Endothelial cell of umbilical vein (primary cell): ENCODE measurements around the gene DNAH10. TPM values are rescaled to one million over a fixed set of nuclear protein-coding genes. Genes with fewer than 3 reads are reported as not detected.
"Not testable (repeated sequence)": the region's sequence is repeated elsewhere in the genome, so short reads cannot be mapped to it uniquely, and the experiment has no call there.

ENCODE experiments used
- BruUV-seq: library from RNA; stranded (reverse); fragments of 400-500 nt; replicated peaks from 2 replicates; lab custom pipeline; 2021; lab: Mats Ljungman, UMichigan
- CTCF ChIA-PET: fragments of 300-600, 350-600 bp; sonication (Branson Sonifier 250); formaldehyde crosslinking; loops from one replicate; lab custom pipeline; 2021; ENCODE audit warnings: antibody characterized with exemption, inconsistent platforms; lab: Charles Lee
- POLR2A ChIA-PET: fragments of 300-600, 350-600 bp; sonication (Branson Sonifier 250); formaldehyde crosslinking; loops from one replicate; lab custom pipeline; 2021; ENCODE audit warnings: antibody characterized with exemption, inconsistent platforms; lab: Charles Lee
- DNase-seq: peaks from one replicate; pipeline ENCODE4 v3.0.0-alpha.2; 2011; ENCODE audit warnings: low read depth, low spot score
- FAIRE-seq: peaks from 2 replicates; lab custom pipeline; 2011; peaks lifted over from hg19 to GRCh38; lab: Jason Lieb, UNC
- H2AFZ ChIP-seq: 2 replicates; pipeline ENCODE4 v1.6.0; 2012; ENCODE audit warnings: low read depth, low read length, control low read depth, inconsistent platforms
- H3K27ac ChIP-seq: 2 replicates; pipeline ENCODE4 v1.5.1; 2011; ENCODE audit warnings: low read depth, mild to moderate bottlenecking, control low read depth, low read length, moderate library complexity; ENCODE audit not compliant: insufficient read depth
- H3K27me3 ChIP-seq, 2 experiments: 2 replicates each; pipeline versions ENCODE4 v1.6.0 to v1.6.1; 2011; ENCODE audit warnings: low read length in 2 of 2, mixed read lengths in 1 of 2; ENCODE audit not compliant: control insufficient read depth in 2 of 2, insufficient read depth in 2 of 2
- H3K36me3 ChIP-seq, 2 experiments: 2 replicates in 1 of 2; 3 replicates in 1 of 2; pipeline ENCODE4 v1.5.1; 2011; ENCODE audit warnings: low read length in 2 of 2, mild to moderate bottlenecking in 1 of 2, moderate library complexity in 1 of 2; ENCODE audit not compliant: control insufficient read depth in 2 of 2, insufficient read depth in 2 of 2; ENCODE audit errors: extremely low read depth in 1 of 2
- H3K4me1 ChIP-seq: 3 replicates; pipeline ENCODE4 v1.5.1; 2011; ENCODE audit warnings: mild to moderate bottlenecking, low read length; ENCODE audit not compliant: control insufficient read depth, insufficient read depth; ENCODE audit errors: extremely low read depth
- H3K4me2 ChIP-seq: 2 replicates; pipeline ENCODE4 v1.6.1; 2011; ENCODE audit warnings: low read length, control low read depth, mixed read lengths; ENCODE audit not compliant: insufficient read depth
- H3K4me3 ChIP-seq, 3 experiments: fragments of 200-600 bp in 1 of 3; sonication (generic), shearing (Covaris generic) in 1 of 3; replicated peaks in 1 of 3; 2 replicates each; pipeline ENCODE4 v1.5.1; 2011 to 2016; ENCODE audit warnings: control low read depth in 3 of 3, low read length in 3 of 3, mild to moderate bottlenecking in 2 of 3, inconsistent platforms in 1 of 3, low read depth in 1 of 3, moderate library complexity in 1 of 3; ENCODE audit not compliant: insufficient read depth in 1 of 3
- H3K79me2 ChIP-seq: 2 replicates; pipeline ENCODE4 v1.6.0; 2012; ENCODE audit warnings: low read length, inconsistent platforms; ENCODE audit not compliant: control insufficient read depth, insufficient read depth
- H3K9ac ChIP-seq: replicated peaks from 2 replicates; pipeline ENCODE3; 2011; ENCODE audit warnings: low read length, control low read depth; ENCODE audit not compliant: insufficient read depth; ENCODE audit errors: extremely low read depth
- H3K9me1 ChIP-seq: replicated peaks from 3 replicates; pipeline ENCODE4 v1.6.0; 2011; ENCODE audit warnings: mild to moderate bottlenecking, low read length; ENCODE audit not compliant: control insufficient read depth, insufficient read depth; ENCODE audit errors: extremely low read depth
- H3K9me3 ChIP-seq: replicated peaks from 2 replicates; pipeline ENCODE4 v1.5.1; 2012; ENCODE audit warnings: low read length, inconsistent platforms; ENCODE audit not compliant: control insufficient read depth, insufficient read depth
- H4K20me1 ChIP-seq: replicated peaks from 2 replicates; pipeline ENCODE3; 2011; ENCODE audit warnings: mild to moderate bottlenecking, low read length; ENCODE audit not compliant: control insufficient read depth, insufficient read depth; ENCODE audit errors: extremely low read depth
- EZH2 ChIP-seq: IDR thresholded peaks from 2 replicates; pipeline ENCODE4 v1.6.1; 2012; ENCODE audit warnings: borderline replicate concordance, low read depth, mild to moderate bottlenecking, moderate library complexity, low read length, inconsistent platforms; ENCODE audit not compliant: severe bottlenecking
- FOS ChIP-seq: IDR thresholded peaks from 2 replicates; pipeline ENCODE4 v1.6.1; 2011; ENCODE audit warnings: mild to moderate bottlenecking, low read length, moderate library complexity, borderline replicate concordance; ENCODE audit not compliant: insufficient read depth
- GATA2 ChIP-seq: IDR thresholded peaks from 2 replicates; pipeline ENCODE4 v1.7.0; 2011; ENCODE audit warnings: low read depth, mild to moderate bottlenecking, moderate library complexity, mixed read lengths, low read length; ENCODE audit not compliant: insufficient read length, insufficient read depth
- JUN ChIP-seq: IDR thresholded peaks from 2 replicates; pipeline ENCODE4 v1.6.1; 2011; ENCODE audit warnings: borderline replicate concordance, low read depth; ENCODE audit not compliant: insufficient read length, insufficient read depth
- MYC ChIP-seq: IDR thresholded peaks from one replicate; pipeline ENCODE4 v1.6.1; 2011; ENCODE audit warnings: mild to moderate bottlenecking, low read depth, low read length
- POLR2A ChIP-seq: IDR thresholded peaks from 2 replicates; pipeline ENCODE4 v1.6.1; 2012; ENCODE audit warnings: low read depth, mild to moderate bottlenecking, control low read depth, low read length
- POLR2AphosphoS5 ChIP-seq: IDR thresholded peaks from 2 replicates; pipeline ENCODE4 v1.6.1; 2012; ENCODE audit warnings: low read depth, mild to moderate bottlenecking, control low read depth, low read length, moderate library complexity; ENCODE audit not compliant: insufficient read depth
- dilution Hi-C: fragments of 300-500 bp; cut with MboI; formaldehyde crosslinking; loops from one replicate; pipeline ENCODE4 v1.15.0; 2019; ENCODE audit warnings: low sequenced_read_pairs; ENCODE audit not compliant: extremely low pct_ligation_motif_present
- intact Hi-C: fragments of 100-400 bp; cut with micrococcal nuclease; formaldehyde crosslinking; loops from one replicate; pipeline ENCODE4 v1.10.0; 2022
- polyA plus RNA-seq, 4 experiments: library from polyadenylated mRNA; depleted of rRNA in 3 of 4; stranded (reverse) in 3 of 4; unstranded in 1 of 4; fragments of >200 nt; gene quantifications; 2 replicates each; pipeline versions ENCODE4 v1.2.1 to v1.2.3, GENCODE V29; 2011 to 2012; ENCODE audit warnings: missing spikeins in 1 of 4
- total RNA-seq: library from RNA; stranded (reverse); gene quantifications from 2 replicates; pipeline ENCODE4 v1.2.3, GENCODE V29; 2021
- TF ChIP-seq, protein P1 (sequence below): IDR thresholded peaks from 2 replicates; pipeline ENCODE4 v1.6.1; 2011; ENCODE audit not compliant: insufficient read depth, insufficient read length
- TF ChIP-seq, protein P2 (sequence below), 2 donors: IDR thresholded peaks; 1 replicate in 1 of 2; 2 replicates in 1 of 2; pipeline ENCODE4 v1.5.1; 2011; ENCODE audit warnings: low read length in 2 of 2, mild to moderate bottlenecking in 2 of 2, moderate library complexity in 2 of 2, control low read depth in 1 of 2, inconsistent platforms in 1 of 2, low read depth in 1 of 2; ENCODE audit not compliant: insufficient read depth in 1 of 2; ENCODE audit errors: extremely low read depth in 1 of 2

Gene DNAH10
- total and polyA plus RNA-seq, 2 donors (not counting 3 experiments of a cell fraction or from before 2014, with no cell fraction given) = 0.04 to 0.31 TPM

DNA sequence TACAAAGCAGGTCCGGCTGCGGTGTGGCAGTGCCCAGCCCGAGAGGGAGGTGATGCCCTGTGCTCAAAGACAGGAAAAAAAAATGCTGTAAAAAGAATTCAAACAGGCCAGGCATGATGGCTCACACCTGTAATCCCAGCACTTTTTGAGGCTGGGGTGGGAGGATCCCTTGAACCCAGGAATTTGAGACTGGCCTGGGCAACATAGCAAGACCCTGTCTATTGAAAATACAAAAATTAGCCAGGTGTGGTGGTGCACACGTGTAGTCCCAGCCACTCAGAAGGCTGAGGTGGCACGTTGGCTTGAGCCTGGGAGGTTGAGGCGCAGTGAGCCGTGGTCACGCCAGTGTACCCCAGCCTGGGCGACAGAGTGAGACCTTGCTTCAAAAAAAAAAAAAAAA lies 26.4 kb downstream of the DNAH10 start:
- Histone ChIP-seq H3K36me3 (no peaks in the 10 kb centered on the region), H3K27me3 (no peaks in the 10 kb centered on the region), H3K9me3 (no peaks in the 10 kb centered on the region), H3K4me1 (no peaks in the 10 kb centered on the region), H3K9me1 (no peaks in the 10 kb centered on the region), H3K4me2 (no peak overlapping the region), H3K9ac (no peak overlapping the region), H3K27ac (no peak overlapping the region), H3K79me2 (no peaks in the 10 kb centered on the region), H4K20me1 (no peaks in the 10 kb centered on the region), H2AFZ (no peak overlapping the region), H3K4me3 (no peak overlapping the region)
- DNase-seq (no peak), FAIRE-seq (no peak)
- CTCF ChIA-PET = interaction anchor here (0.8 kb wide), 1 partner anchor 9 kb away, joined by 4 read pairs; no protein-coding TSS in a partner anchor
- POLR2A ChIA-PET = no interaction called here
- dilution Hi-C loops = no loop called here
- intact Hi-C loops = no loop called here
- TF ChIP-seq, protein P1, sequence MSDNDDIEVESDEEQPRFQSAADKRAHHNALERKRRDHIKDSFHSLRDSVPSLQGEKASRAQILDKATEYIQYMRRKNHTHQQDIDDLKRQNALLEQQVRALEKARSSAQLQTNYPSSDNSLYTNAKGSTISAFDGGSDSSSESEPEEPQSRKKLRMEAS = no peak
- no peak for TF ChIP-seq GATA2
- no peak for TF ChIP-seq FOS
- no peak for TF ChIP-seq POLR2AphosphoS5
- no peak for TF ChIP-seq JUN
- no peak for TF ChIP-seq MYC
- TF ChIP-seq, protein P2, sequence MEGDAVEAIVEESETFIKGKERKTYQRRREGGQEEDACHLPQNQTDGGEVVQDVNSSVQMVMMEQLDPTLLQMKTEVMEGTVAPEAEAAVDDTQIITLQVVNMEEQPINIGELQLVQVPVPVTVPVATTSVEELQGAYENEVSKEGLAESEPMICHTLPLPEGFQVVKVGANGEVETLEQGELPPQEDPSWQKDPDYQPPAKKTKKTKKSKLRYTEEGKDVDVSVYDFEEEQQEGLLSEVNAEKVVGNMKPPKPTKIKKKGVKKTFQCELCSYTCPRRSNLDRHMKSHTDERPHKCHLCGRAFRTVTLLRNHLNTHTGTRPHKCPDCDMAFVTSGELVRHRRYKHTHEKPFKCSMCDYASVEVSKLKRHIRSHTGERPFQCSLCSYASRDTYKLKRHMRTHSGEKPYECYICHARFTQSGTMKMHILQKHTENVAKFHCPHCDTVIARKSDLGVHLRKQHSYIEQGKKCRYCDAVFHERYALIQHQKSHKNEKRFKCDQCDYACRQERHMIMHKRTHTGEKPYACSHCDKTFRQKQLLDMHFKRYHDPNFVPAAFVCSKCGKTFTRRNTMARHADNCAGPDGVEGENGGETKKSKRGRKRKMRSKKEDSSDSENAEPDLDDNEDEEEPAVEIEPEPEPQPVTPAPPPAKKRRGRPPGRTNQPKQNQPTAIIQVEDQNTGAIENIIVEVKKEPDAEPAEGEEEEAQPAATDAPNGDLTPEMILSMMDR (IDR thresholded peaks at IDR 0.05; ENCODE audit: extremely low read depth in 1 of 2, insufficient read depth in 1 of 2, low read depth in 1 of 2, low read length in 2 of 2) = no peak
- TF ChIP-seq EZH2 = no peak
- TF ChIP-seq POLR2A = no peak
- no TSS peak for BruUV-seq

DNA sequence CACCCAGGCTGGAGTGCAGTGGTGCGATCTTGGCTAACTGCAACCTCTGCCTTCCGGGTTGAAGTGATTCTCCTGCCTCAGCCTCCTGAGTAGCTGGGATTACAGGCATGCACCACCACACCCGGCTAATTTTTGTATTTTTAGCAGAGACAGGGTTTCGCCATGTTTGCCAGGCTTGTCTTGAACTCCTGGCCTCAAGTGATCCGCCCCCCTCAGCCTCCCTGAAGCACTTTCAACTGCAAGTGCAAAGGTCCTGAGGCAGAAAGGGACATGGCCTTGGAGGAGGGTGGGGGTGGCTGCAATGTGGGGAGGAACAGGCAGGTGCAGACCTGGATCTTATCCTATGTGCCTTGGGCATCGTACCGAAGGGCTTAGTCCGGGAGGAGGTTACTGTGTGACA lies 27.3 kb downstream of the DNAH10 start:
- POLR2A ChIA-PET, intact Hi-C loops, H3K4me1 ChIP-seq, H3K79me2 ChIP-seq, H3K9me1 ChIP-seq, FAIRE-seq, H3K9me3 ChIP-seq, H3K27me3 ChIP-seq, BruUV-seq, DNase-seq, dilution Hi-C loops, H3K4me3 ChIP-seq, H3K9ac ChIP-seq, H2AFZ ChIP-seq, H4K20me1 ChIP-seq, H3K4me2 ChIP-seq, H3K36me3 ChIP-seq, H3K27ac ChIP-seq: not testable (repeated sequence)
- CTCF ChIA-PET = interaction anchor here (0.8 kb wide), 1 partner anchor 10 kb away, joined by 4 read pairs; no protein-coding TSS in a partner anchor
